GM12865 (cell line): ENCODE results near the gene SERGEF.

Experiments
- DNase-seq: peaks from one replicate; pipeline ENCODE4 v3.0.0; 2010; ENCODE audit warnings: low read depth
- H3K4me3 ChIP-seq: 2 replicates; pipeline ENCODE4 v1.5.1; 2011; ENCODE audit warnings: mild to moderate bottlenecking, low read depth, low read length, control low read depth
- TF ChIP-seq, protein P1 (sequence below): IDR thresholded peaks from 2 replicates; pipeline ENCODE4 v1.5.1; 2011; ENCODE audit warnings: low read length, control low read depth, low read depth, inconsistent platforms; ENCODE audit not compliant: insufficient read depth; ENCODE audit errors: missing control alignments

Gene SERGEF

DNA sequence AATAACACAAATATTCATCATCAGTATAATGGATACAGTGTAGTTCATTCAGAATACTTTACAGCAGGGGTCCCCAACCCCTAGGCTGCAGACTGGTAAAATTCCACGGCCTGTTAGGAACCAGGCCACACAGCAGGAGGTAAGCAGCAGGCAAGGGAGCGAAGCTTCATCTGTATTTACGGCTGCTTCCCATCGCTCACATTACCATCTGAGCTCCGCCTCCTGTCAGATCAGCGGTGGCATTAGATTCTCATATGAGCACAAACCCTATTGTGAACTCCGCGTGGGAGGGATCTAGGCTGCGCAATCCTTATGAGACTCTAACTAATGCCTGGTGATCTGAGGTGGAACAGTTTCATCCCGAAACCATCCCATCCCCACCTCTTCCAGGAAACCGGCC lies 125.1 kb downstream of the SERGEF start:
- no peak for DNase-seq

DNA sequence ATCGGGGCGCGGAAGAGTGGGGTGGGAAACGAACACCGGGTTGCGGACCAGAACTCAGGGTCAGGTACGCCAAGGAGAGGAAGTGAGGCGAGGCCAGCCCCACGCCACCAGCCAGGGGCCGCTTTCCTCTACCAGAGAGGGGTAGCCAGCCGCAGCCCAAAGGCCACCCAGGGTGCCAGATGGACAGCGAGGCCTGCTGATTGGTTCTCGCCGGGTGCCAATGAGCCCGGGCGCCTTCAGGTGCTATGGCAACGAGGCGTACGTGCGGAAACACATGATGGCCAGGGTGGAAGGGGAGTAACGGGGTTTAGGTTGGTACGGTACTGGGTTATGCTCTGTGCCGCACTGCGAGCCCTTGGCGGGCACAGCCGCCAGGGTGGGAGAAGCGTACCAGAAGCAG lies 128.9 kb downstream of the SERGEF start:
- TF ChIP-seq, protein P1, sequence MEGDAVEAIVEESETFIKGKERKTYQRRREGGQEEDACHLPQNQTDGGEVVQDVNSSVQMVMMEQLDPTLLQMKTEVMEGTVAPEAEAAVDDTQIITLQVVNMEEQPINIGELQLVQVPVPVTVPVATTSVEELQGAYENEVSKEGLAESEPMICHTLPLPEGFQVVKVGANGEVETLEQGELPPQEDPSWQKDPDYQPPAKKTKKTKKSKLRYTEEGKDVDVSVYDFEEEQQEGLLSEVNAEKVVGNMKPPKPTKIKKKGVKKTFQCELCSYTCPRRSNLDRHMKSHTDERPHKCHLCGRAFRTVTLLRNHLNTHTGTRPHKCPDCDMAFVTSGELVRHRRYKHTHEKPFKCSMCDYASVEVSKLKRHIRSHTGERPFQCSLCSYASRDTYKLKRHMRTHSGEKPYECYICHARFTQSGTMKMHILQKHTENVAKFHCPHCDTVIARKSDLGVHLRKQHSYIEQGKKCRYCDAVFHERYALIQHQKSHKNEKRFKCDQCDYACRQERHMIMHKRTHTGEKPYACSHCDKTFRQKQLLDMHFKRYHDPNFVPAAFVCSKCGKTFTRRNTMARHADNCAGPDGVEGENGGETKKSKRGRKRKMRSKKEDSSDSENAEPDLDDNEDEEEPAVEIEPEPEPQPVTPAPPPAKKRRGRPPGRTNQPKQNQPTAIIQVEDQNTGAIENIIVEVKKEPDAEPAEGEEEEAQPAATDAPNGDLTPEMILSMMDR = no peak
- no peak overlapping the region for H3K4me3 ChIP-seq
- DNase-seq = no peak

More for the DNA sequence above, 125.1 kb downstream of the SERGEF start:
- no peak overlapping the region for H3K4me3 ChIP-seq
- TF ChIP-seq, protein P1 = no peak

DNA sequence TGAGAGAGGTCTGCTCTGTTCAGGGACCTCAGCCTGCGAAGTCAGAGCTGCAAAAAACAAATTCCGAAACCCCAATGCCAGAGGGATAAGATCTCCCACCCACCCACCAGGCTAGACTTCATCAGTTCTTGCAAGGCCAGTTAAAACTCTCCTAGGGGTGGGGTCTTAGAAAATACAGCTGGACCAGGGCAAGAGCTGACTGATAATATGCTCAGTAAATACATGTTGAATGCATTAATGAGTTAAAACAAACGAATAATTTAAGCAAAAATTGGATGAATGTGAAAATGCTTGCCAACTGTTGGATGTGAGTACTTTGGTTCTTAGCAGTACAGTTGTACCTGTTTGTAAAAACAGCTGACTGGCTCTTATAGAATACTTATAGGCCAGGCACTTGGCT lies 129.8 kb downstream of the SERGEF start:
- TF ChIP-seq, protein P1 = no peak
- H3K4me3 ChIP-seq = no peak overlapping the region
- DNase-seq = no peak

DNA sequence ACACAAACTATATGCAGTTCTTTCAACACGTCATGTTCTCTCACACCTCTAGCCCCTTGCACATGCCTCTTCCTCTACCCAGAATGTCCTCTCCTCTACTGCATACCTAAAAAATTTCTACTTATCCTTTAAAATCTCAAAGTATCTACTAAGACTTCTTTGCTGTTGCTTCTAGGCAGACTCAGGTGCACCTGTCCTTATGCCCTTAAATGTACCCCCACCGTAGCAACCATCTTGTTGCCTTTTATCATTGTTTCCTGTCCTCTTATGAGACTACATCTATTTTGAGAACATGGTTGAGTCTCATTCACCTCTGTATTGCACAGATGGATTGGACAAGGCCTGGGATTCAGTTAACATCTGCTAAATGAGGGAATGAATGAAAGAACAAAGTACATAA lies 134.1 kb downstream of the SERGEF start:
- H3K4me3 ChIP-seq = no peak overlapping the region
- no peak for DNase-seq
- TF ChIP-seq, protein P1 = no peak

DNA sequence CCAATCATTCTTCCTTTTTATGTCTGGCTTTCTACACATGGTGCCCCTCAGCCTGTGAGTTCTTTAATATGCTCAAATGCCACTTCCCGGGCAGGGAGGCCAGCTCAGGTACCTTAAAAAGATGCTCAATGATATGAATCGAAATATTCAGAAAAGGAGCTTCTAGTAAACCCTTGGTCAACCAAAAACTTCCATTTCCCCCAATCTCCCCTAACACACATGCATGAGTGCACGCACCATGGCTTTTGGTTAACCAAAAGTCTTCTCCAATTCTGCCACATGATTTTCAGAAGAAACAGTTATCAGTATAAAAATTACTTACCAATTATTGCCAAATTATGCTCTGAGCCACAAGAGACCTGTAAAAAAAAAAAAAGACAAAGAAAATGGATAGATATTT lies 135.0 kb downstream of the SERGEF start:
- TF ChIP-seq, protein P1 = no peak
- DNase-seq = peak; percentile 27
- no peak overlapping the region for H3K4me3 ChIP-seq

DNA sequence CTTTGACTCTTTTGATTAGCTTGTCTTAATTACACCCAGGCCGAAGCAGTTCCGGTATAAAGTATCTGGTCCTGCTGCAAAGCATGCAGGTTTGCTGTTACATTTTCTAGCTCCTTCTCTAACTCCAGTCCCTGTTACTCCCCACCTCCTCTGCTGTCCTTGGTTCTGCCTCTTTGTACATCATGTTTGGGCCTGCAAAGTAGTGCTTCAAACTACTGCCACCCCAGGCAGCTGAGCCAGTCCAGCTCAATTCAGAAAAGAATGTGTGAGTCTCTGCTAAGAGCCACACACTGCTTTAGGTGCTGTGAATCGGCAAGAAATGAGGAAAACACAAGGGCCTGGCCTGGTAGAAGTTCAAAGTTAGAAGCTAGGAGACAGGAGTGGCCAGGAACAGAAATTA lies 136.0 kb downstream of the SERGEF start:
- TF ChIP-seq, protein P1 = no peak
- no peak for DNase-seq
- no peak overlapping the region for H3K4me3 ChIP-seq

DNA sequence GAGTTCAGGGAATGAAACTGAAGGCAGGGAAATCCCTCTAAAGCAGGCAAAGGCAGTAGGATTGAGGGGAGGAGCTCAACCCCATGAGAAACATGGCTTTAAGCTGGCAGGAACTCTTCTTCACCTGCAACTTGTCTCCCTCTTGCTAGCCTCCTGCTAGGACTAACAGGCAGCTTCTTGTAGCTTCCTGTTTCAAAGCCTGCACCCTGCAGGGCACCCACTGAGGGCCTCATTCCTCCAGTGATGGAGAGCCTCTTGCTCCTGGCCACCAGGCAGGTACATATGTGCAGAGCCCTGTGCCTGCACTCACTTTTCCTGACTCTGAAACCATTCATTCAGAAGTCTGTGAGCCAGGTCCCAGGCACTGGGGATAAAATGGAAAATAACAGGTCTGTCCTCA lies 137.0 kb downstream of the SERGEF start:
- TF ChIP-seq, protein P1 = no peak
- no peak for DNase-seq
- no peak overlapping the region for H3K4me3 ChIP-seq
